ENCODE results near the gene SYCE3.

The SYCE3 gene

DNA sequence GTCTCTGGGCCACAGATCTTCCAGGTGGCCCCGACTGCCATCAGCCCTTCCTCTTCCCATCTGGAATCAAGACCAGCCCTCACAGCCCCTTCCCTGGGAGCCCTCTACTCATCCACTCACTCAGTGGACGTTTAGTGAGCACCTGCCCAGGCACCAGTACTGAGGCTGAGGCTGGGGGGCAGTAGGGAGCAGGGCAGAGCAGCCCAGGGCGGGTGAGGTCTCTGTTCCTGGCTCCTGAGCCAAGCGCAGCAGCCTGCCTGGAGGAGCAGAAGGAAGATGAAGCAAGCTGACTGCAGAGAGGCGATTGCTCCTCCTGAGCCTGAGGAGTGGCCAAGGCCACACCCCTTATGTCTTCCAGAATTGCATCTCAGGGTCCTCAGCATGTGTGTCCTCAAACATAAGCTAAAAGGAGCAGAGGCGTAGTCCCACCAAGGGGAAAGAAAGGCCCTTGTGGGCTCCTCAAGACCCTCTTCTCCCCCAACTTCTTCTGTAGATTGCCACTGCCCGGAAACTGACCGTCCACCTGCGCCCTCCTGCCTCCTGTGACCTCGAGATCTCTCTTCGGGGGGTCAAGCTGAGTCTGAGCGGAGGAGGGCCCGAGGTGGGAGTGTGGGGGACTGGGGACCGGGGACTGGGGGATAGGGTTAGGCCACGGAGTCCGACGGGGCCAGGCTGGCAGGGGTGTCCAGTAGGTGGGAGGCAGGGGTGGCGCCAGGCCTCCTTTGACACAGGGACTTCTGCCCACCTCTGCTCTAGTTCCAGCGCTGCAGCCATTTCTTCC, 43.6 kb upstream of the SYCE3 start:
- H3K9ac ChIP-seq (ENCODE audit: low read depth, low read length), result no peak overlapping the region
- H3K4me2 ChIP-seq (ENCODE audit: low read length), result no peak overlapping the region
- H3K4me3 ChIP-seq (ENCODE audit: low read length), result no peak overlapping the region
- peaks cover 77% of the 10 kb centered on the region for H3K27me3 ChIP-seq (ENCODE audit: control insufficient read depth, insufficient read depth, low read length)
- no peaks in the 10 kb centered on the region for H3K9me3 ChIP-seq (replicated peaks; ENCODE audit: low read length)
- H3K36me3 ChIP-seq (ENCODE audit: insufficient read depth, low read length), result no peaks in the 10 kb centered on the region
- no peaks in the 10 kb centered on the region for H3K4me1 ChIP-seq (ENCODE audit: control insufficient read depth, insufficient read depth, low read length)

DNA sequence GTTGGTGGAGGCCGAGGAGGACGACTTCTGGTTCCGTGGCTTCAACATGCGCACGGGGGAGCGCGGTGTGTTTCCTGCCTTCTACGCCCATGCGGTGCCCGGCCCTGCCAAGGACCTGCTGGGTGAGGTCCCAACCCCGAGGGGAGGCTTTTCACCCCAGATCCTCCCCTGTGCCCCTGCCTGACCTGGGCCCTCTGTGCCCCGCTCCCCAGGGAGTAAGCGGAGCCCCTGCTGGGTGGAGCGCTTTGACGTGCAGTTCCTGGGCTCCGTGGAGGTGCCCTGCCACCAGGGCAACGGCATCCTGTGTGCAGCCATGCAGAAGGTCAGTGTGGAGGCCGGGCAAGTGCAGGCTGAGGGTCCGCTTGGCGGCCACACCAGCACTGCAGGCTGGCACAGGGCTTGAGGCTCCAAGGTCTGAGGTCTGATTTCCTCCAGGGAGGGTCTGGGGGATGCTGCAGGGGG, 42.9 kb upstream of the SYCE3 start:
- Histone ChIP-seq H3K9ac (ENCODE audit: low read depth, low read length) (no peak overlapping the region), H3K27me3 (ENCODE audit: control insufficient read depth, insufficient read depth, low read length) (peaks cover 78% of the 10 kb centered on the region), H3K4me3 (ENCODE audit: low read length) (no peak overlapping the region), H3K4me1 (ENCODE audit: control insufficient read depth, insufficient read depth, low read length) (no peaks in the 10 kb centered on the region), H3K9me3 (replicated peaks; ENCODE audit: low read length) (no peaks in the 10 kb centered on the region), H3K36me3 (ENCODE audit: insufficient read depth, low read length) (no peaks in the 10 kb centered on the region), H3K4me2 (ENCODE audit: low read length) (no peak overlapping the region)

DNA sequence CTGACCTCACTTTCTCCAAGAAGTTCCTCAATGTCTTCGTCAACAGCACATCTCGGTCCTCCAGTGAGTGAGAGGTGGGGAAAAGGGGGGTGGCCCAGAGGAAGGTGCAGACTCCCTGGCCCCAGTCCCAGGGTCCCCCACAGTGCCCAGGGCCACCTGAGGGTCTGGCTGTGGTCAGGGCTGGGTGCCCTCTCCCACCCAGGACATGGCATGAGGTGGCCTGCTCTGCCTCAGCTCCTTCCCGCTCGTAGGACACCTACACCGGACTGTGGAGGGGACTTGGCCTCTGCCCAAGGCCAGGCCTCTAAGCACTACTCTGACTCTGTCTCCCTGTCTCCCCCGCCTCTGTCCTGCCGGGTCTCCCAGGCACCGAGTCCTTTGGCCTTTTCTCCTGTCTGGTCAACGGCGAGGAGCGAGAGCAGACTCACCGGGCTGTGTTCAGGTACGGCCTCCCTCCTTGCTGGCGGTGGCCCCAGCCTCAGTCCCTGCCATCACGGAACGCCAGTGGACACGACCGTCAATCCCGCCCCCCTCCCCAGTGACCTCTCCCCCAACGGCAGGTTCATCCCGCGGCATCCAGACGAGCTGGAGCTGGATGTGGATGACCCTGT, 42.4 kb upstream of the SYCE3 start:
- H3K27me3 ChIP-seq (ENCODE audit: control insufficient read depth, insufficient read depth, low read length), result peaks cover 72% of the 10 kb centered on the region
- no peak overlapping the region for H3K4me2 ChIP-seq (ENCODE audit: low read length)
- H3K4me1 ChIP-seq (ENCODE audit: control insufficient read depth, insufficient read depth, low read length), result no peaks in the 10 kb centered on the region
- H3K9ac ChIP-seq (ENCODE audit: low read depth, low read length), result no peak overlapping the region
- no peaks in the 10 kb centered on the region for H3K9me3 ChIP-seq (replicated peaks; ENCODE audit: low read length)
- no peak overlapping the region for H3K4me3 ChIP-seq (ENCODE audit: low read length)
- no peaks in the 10 kb centered on the region for H3K36me3 ChIP-seq (ENCODE audit: insufficient read depth, low read length)

DNA sequence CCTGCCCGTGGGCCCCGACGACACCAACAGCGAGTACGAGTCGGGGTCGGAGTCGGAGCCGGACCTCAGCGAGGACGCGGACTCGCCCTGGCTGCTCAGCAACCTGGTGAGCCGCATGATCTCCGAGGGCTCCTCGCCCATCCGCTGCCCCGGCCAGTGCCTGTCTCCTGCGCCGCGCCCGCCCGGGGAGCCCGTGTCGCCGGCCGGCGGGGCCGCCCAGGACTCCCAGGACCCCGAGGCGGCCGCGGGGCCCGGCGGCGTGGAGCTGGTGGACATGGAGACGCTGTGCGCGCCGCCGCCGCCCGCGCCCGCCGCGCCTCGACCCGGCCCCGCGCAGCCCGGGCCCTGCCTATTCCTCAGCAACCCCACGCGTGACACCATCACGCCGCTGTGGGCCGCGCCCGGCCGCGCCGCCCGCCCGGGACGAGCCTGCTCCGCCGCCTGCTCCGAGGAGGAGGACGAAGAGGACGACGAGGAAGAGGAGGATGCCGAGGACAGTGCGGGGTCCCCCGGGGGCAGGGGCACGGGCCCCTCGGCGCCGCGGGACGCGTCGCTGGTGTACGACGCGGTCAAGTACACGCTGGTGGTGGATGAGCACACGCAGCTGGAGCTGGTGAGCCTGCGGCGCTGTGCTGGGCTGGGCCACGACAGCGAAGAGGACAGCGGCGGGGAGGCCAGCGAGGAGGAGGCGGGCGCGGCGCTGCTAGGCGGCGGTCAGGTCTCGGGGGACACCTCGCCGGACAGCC, 41.7 kb upstream of the SYCE3 start:
- Histone ChIP-seq H3K36me3 (ENCODE audit: insufficient read depth, low read length) (no peaks in the 10 kb centered on the region), H3K9me3 (replicated peaks; ENCODE audit: low read length) (no peaks in the 10 kb centered on the region), H3K4me2 (ENCODE audit: low read length) (no peak overlapping the region), H3K4me3 (ENCODE audit: low read length) (no peak overlapping the region), H3K27me3 (ENCODE audit: control insufficient read depth, insufficient read depth, low read length) (peaks cover 69% of the 10 kb centered on the region), H3K9ac (ENCODE audit: low read depth, low read length) (no peak overlapping the region), H3K4me1 (ENCODE audit: control insufficient read depth, insufficient read depth, low read length) (no peaks in the 10 kb centered on the region)

DNA sequence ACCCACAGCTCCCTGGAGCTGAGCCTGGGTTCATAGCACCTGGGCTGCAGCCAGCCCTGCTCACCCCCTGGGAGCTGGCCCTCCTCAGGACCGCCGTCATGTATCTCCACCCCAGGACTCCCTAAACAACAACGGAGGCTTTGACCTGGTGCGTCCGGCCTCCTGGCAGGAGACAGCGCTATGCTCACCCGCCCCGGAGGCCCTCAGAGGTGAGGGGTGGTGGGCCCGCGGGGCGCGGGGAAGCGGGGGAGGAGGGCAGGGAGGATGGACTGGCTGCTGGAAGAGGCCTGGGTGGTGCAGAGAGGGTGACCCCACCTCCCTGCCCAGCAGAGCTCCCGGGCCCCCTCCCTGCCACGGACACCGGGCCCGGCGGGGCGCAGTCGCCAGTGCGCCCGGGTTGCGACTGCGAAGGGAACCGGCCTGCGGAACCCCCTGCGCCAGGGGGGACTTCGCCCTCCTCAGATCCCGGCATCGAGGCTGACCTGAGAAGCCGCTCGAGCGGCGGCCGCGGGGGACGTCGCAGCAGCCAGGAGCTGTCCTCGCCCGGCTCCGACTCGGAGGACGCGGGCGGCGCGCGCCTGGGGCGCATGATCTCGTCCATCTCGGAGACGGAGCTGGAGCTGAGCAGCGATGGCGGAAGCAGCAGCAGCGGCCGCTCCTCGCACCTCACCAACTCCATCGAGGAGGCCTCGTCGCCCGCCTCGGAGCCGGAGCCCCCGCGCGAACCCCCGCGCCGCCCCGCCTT, 41.0 kb upstream of the SYCE3 start:
- Histone ChIP-seq H3K9me3 (replicated peaks; ENCODE audit: low read length) (no peaks in the 10 kb centered on the region), H3K27me3 (ENCODE audit: control insufficient read depth, insufficient read depth, low read length) (peaks cover 62% of the 10 kb centered on the region), H3K4me2 (ENCODE audit: low read length) (no peak overlapping the region), H3K4me1 (ENCODE audit: control insufficient read depth, insufficient read depth, low read length) (no peaks in the 10 kb centered on the region), H3K4me3 (ENCODE audit: low read length) (no peak overlapping the region), H3K36me3 (ENCODE audit: insufficient read depth, low read length) (no peaks in the 10 kb centered on the region), H3K9ac (ENCODE audit: low read depth, low read length) (no peak overlapping the region)

DNA sequence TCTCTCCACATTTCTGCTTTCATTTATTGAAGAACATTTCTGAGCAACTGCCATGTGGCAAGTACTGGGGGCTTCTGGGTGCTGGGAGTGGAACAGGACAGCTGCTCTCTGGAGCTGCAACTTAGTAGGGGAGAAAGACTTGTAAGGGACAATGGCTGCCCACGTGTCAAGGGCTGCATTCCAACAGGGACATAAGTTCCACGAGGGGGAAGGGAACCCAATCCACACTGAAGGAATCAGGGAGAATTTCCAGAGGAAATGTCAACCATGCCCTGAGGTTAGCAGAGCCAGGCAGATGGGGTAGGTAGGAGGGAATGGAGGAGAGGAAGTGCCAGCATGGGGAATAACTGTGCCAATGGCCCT, 39.6 kb upstream of the SYCE3 start:
- Histone ChIP-seq H3K9ac (ENCODE audit: low read depth, low read length) (no peak overlapping the region), H3K4me3 (ENCODE audit: low read length) (no peak overlapping the region), H3K4me2 (ENCODE audit: low read length) (no peak overlapping the region), H3K4me1 (ENCODE audit: control insufficient read depth, insufficient read depth, low read length) (no peaks in the 10 kb centered on the region), H3K9me3 (replicated peaks; ENCODE audit: low read length) (no peaks in the 10 kb centered on the region), H3K27me3 (ENCODE audit: control insufficient read depth, insufficient read depth, low read length) (peaks cover 55% of the 10 kb centered on the region), H3K36me3 (ENCODE audit: insufficient read depth, low read length) (no peaks in the 10 kb centered on the region)

DNA sequence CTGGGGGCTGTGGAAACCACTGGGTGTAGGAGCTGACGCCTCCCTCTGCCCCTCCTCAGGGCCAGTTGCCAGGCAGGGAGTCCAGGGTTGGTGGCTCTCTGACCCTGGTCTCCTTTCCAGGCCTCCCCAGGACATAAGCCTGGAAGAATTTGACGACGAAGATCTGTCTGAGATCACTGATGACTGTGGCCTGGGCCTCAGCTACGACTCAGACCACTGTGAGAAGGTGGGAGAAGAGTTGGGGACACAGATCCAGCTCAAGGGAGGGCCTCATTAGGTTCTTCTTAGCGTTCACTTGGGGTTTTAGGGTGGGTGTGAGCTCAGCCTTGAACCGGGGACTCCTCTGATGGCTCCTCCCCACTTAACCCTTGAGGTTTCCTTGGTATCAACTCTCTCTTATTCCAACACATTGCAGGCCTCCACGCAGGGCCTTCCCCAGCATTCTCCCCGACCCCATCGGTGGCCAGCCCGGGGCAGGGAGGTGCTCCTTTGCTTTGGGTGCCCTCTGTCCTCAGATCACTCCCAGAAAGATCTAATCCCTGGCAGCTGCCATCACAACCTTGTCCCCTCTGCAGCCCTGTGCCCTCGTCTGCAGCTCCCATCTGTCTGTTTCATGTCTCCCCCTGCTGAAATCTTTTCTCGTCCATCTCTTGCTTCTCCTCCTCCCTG, 39.1 kb upstream of the SYCE3 start:
- H3K4me1 ChIP-seq (ENCODE audit: control insufficient read depth, insufficient read depth, low read length), result no peaks in the 10 kb centered on the region
- peaks cover 50% of the 10 kb centered on the region for H3K27me3 ChIP-seq (ENCODE audit: control insufficient read depth, insufficient read depth, low read length)
- H3K9ac ChIP-seq (ENCODE audit: low read depth, low read length), result no peak overlapping the region
- H3K4me2 ChIP-seq (ENCODE audit: low read length), result no peak overlapping the region
- H3K9me3 ChIP-seq (replicated peaks; ENCODE audit: low read length), result no peaks in the 10 kb centered on the region
- no peak overlapping the region for H3K4me3 ChIP-seq (ENCODE audit: low read length)
- H3K36me3 ChIP-seq (ENCODE audit: insufficient read depth, low read length), result no peaks in the 10 kb centered on the region

DNA sequence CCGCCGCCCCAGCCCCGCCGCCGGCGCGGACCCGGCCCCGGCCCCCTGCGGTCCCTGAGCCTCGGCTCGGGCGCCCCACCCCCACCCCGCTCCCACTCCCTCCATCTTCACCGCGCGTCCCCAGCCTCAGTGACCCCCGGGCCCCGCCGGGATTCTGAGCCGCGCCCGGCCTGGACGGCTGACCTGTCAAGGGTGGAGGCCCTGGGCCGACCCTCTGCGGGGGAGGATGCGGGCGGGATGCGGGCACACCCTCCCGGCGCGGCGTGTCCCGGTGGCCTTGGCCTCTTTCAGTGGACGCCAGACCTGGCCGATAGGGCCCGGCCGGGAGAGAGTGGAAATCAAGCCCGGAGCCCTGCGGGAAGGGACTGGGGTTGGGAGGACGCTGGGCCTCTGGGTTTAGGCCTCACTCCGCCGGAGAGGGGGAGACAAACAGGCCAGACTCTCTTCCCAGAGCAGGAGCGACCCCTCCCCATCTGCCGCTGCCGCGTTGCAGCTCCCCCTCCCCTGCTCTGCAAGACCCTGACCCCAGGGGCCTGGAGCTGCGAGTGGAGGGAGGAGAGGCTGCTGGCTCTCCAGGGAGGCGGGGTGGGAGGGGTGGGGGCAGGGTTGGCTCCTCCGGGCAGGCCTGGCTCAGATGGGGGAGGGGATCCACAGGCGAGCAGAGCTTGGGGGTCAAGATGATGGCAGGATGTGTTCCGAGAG, 38.4 kb upstream of the SYCE3 start:
- Histone ChIP-seq H3K4me1 (ENCODE audit: control insufficient read depth, insufficient read depth, low read length) (no peaks in the 10 kb centered on the region), H3K4me2 (ENCODE audit: low read length) (no peak overlapping the region), H3K4me3 (ENCODE audit: low read length) (no peak overlapping the region), H3K9ac (ENCODE audit: low read depth, low read length) (no peak overlapping the region), H3K27me3 (ENCODE audit: control insufficient read depth, insufficient read depth, low read length) (peaks cover 44% of the 10 kb centered on the region), H3K9me3 (replicated peaks; ENCODE audit: low read length) (no peaks in the 10 kb centered on the region), H3K36me3 (ENCODE audit: insufficient read depth, low read length) (no peaks in the 10 kb centered on the region)

DNA sequence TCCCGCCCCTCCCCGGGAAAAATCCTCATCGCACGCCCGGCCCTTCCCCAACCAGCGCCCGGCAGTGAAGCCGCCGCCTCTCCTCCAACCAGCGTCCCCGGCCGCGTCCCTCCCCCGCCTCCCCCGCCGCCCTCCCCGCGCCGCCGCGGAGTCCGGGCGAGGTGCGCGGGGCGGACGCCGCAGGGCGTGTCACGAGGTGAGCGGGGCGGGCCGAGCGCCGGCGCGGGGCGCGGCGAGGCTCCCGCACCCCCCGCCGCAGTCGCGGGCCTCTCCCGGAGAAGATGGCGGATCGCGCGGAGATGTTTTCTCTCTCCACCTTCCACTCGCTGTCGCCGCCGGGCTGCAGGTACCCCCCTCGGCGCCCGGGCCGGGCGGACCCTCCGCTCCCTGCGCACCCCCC, 37.8 kb upstream of the SYCE3 start, which contains the start of gene MAPK8IP2:
MAPK8IP2 (plus strand) TSS at position 256 of the 400 bp plus-strand sequence; CDS start at position 282, 26 bp downstream.
- no peak within 1 kb of the TSS for H3K4me3 ChIP-seq (ENCODE audit: low read length)
- H3K9me3 ChIP-seq (replicated peaks; ENCODE audit: low read length), result no peaks in the 10 kb centered on the region
- no peaks in the 10 kb centered on the region for H3K4me1 ChIP-seq (ENCODE audit: control insufficient read depth, insufficient read depth, low read length)
- peak within 1 kb of the TSS; percentile 67 for H3K4me2 ChIP-seq (ENCODE audit: low read length)
- H3K36me3 ChIP-seq (ENCODE audit: insufficient read depth, low read length), result no peaks in the 10 kb centered on the region
- H3K27me3 ChIP-seq (ENCODE audit: control insufficient read depth, insufficient read depth, low read length), result peaks cover 39% of the 10 kb centered on the region
- H3K9ac ChIP-seq (ENCODE audit: low read depth, low read length), result no peak within 1 kb of the TSS

DNA sequence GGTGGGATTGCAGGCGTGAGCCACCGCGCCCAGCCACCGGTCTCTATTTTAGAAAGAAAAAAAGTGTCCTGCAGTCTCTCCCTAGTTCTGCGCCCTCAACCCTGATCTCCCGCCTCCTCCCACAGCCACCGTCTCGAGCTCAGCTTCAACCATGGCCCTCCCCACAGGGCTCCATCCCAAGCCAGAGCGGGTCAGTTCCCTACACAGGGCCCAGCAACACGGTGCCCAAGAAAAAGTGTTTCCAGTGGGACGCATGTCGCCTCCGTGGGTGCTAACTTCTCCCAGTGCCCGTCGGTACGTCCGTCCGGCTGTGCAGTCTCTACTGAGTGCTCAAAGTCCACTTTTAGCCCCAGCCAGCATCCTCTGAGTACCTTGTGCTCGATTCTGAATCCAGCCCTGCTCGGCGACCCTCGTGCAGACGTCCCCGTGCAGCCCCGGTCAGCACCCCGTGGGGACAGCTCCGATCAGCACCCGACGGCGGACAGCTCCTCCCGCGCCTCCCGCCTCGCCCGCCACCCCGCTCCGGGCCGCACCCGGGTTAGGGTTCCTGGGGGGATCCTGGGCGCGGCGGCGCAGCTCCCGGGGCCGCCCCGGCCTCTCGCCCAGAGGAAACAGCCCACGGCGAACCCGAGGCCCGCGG, 37.2 kb upstream of the SYCE3 start:
- Histone ChIP-seq H3K36me3 (ENCODE audit: insufficient read depth, low read length) (no peaks in the 10 kb centered on the region), H3K9ac (ENCODE audit: low read depth, low read length) (no peak overlapping the region), H3K27me3 (ENCODE audit: control insufficient read depth, insufficient read depth, low read length) (peaks cover 33% of the 10 kb centered on the region), H3K4me3 (ENCODE audit: low read length) (no peak overlapping the region), H3K9me3 (replicated peaks; ENCODE audit: low read length) (no peaks in the 10 kb centered on the region), H3K4me1 (ENCODE audit: control insufficient read depth, insufficient read depth, low read length) (no peaks in the 10 kb centered on the region), H3K4me2 (ENCODE audit: low read length) (peak overlapping the region; percentile 67)

All from skeletal muscle satellite cell (primary cell).